GM23338 (cell line): ENCODE data around the gene CCNYL1. TPM values are rescaled to one million over a fixed set of nuclear protein-coding genes. Genes with fewer than 3 reads are reported as not detected.

Experiments used
- ATAC-seq: fragments of 200-7000 bp; cut with Tn5 transposase; 3 replicates; pipeline ENCODE4 v1.9.1; 2020
- DNase-seq: peaks from one replicate; pipeline ENCODE4 v3.0.0-alpha.2; 2015; ENCODE audit warnings: low spot score
- H2AFZ ChIP-seq: fragments of 200-600 bp; sonication (generic); 2 replicates; pipeline ENCODE4 v1.8.0; 2016; ENCODE audit warnings: antibody characterized with exemption, mild to moderate bottlenecking, moderate library complexity
- H3F3A ChIP-seq: fragments of 200-600 bp; sonication (generic); replicated peaks from 2 replicates; pipeline ENCODE4 v1.8.0; 2017; ENCODE audit warnings: antibody characterized with exemption, mixed run types, low read depth
- H3K27ac ChIP-seq: fragments of 200-600 bp; sonication (generic); 2 replicates; pipeline ENCODE4 v1.6.1; 2016; ENCODE audit warnings: low read depth
- H3K27me3 ChIP-seq: fragments of 200-600 bp; sonication (generic); 2 replicates; pipeline ENCODE4 v1.8.0; 2016; ENCODE audit warnings: mild to moderate bottlenecking, mixed run types, moderate library complexity; ENCODE audit not compliant: insufficient read depth
- H3K36me3 ChIP-seq: fragments of 200-600 bp; sonication (generic); 2 replicates; pipeline ENCODE4 v1.8.0; 2016; ENCODE audit warnings: mild to moderate bottlenecking; ENCODE audit not compliant: insufficient read depth
- H3K4me1 ChIP-seq: fragments of 200-600 bp; sonication (generic); 2 replicates; pipeline ENCODE4 v1.8.0; 2016; ENCODE audit warnings: mild to moderate bottlenecking, moderate library complexity; ENCODE audit not compliant: insufficient read depth
- H3K4me2 ChIP-seq: fragments of 200-600 bp; sonication (generic); 2 replicates; pipeline ENCODE4 v1.7.1; 2017; ENCODE audit warnings: mixed run types
- H3K4me3 ChIP-seq: fragments of 200-600 bp; sonication (generic); 2 replicates; pipeline ENCODE4 v1.6.1; 2016; ENCODE audit warnings: mixed run types
- H3K79me2 ChIP-seq: fragments of 200-600 bp; sonication (generic); replicated peaks from 2 replicates; pipeline ENCODE4 v1.8.0; 2017; ENCODE audit warnings: mild to moderate bottlenecking; ENCODE audit not compliant: insufficient read depth
- H3K9me2 ChIP-seq: fragments of 200-600 bp; sonication (generic); 2 replicates; pipeline ENCODE4 v1.8.0; 2017; ENCODE audit not compliant: insufficient read depth
- H4K20me1 ChIP-seq: fragments of 200-600 bp; sonication (generic); replicated peaks from 2 replicates; pipeline ENCODE4 v1.8.0; 2017; ENCODE audit warnings: mild to moderate bottlenecking; ENCODE audit not compliant: insufficient read depth
- H3K27ac Mint-ChIP-seq: 2 replicates; pipeline ENCODE4 v1.8.0; 2020; ENCODE audit warnings: inconsistent platforms, mild to moderate bottlenecking, moderate library complexity, mixed read lengths
- H3K27me3 Mint-ChIP-seq: 3 replicates; pipeline ENCODE4 v1.8.0; 2022; ENCODE audit warnings: low read depth, mild to moderate bottlenecking, moderate library complexity, mixed read lengths, inconsistent platforms; ENCODE audit not compliant: insufficient read depth, poor library complexity
- H3K36me3 Mint-ChIP-seq: 3 replicates; pipeline ENCODE4 v1.8.0; 2021; ENCODE audit warnings: low read depth, mild to moderate bottlenecking, inconsistent platforms, moderate library complexity, mixed read lengths
- H3K4me1 Mint-ChIP-seq: 3 replicates; pipeline ENCODE4 v1.8.0; 2020; ENCODE audit warnings: mild to moderate bottlenecking, inconsistent platforms, mixed read lengths
- H3K4me3 Mint-ChIP-seq: 3 replicates; pipeline ENCODE4 v1.8.0; 2021; ENCODE audit warnings: moderate library complexity, mild to moderate bottlenecking, inconsistent platforms, mixed read lengths
- H3K9me3 Mint-ChIP-seq: 3 replicates; pipeline ENCODE4 v1.8.0; 2020; ENCODE audit warnings: moderate library complexity, mild to moderate bottlenecking, inconsistent platforms, mixed read lengths
- EZH2 ChIP-seq: fragments of 200-600 bp; sonication (generic); IDR thresholded peaks from one replicate; pipeline ENCODE4 v1.8.0; 2017; ENCODE audit warnings: antibody characterized with exemption, mild to moderate bottlenecking, low read depth; ENCODE audit not compliant: unreplicated experiment
- EZH2phosphoT487 ChIP-seq: fragments of 200-600 bp; sonication (generic); IDR thresholded peaks from one replicate; pipeline ENCODE4 v1.8.1; 2018; ENCODE audit warnings: antibody characterized with exemption; ENCODE audit not compliant: unreplicated experiment
- NANOG ChIP-seq: IDR thresholded peaks from 2 replicates; pipeline ENCODE4 v1.6.1; 2016; ENCODE audit warnings: antibody characterized with exemption, borderline replicate concordance
- POLR2AphosphoS5 ChIP-seq: IDR thresholded peaks from 2 replicates; pipeline ENCODE4 v1.6.1; 2016; ENCODE audit warnings: antibody characterized with exemption, low read depth
- ZNF331 ChIP-seq: fragments of 250-450 bp; sonication (Bioruptor Pico); IDR thresholded peaks from 2 replicates; pipeline ENCODE4 v1.5.0; 2020; ENCODE audit warnings: low read depth, mild to moderate bottlenecking, moderate library complexity
- polyA plus RNA-seq: library from polyadenylated mRNA; unstranded; fragments of >200 nt; fragmentation: Nextera tagmentation; extraction: Ambion mirVana; gene quantifications from 2 replicates; pipeline ENCODE4 v1.2.1, GENCODE V29; 2016
- total RNA-seq: library from RNA; depleted of rRNA; stranded (reverse); fragments of >200 nt; shearing (Covaris generic); gene quantifications from 2 replicates; pipeline ENCODE4 v1.2.3, GENCODE V29; 2014
- TF ChIP-seq, protein P1 (sequence below): fragments of 250-450 bp; sonication (Bioruptor Pico); IDR thresholded peaks from 2 replicates; pipeline ENCODE4 v1.5.0; 2020; ENCODE audit warnings: mild to moderate bottlenecking, moderate library complexity
- TF ChIP-seq, protein P2 (sequence below): IDR thresholded peaks from 2 replicates; pipeline ENCODE4 v1.6.1; 2016; ENCODE audit warnings: antibody characterized with exemption
- TF ChIP-seq, protein P3 (sequence below): IDR thresholded peaks from one replicate; pipeline ENCODE4 v1.6.1; 2018; ENCODE audit warnings: antibody characterized with exemption; ENCODE audit not compliant: unreplicated experiment

The CCNYL1 gene
- total and polyA plus RNA-seq, 2 experiments from 2014 or later = 19.6 to 32.1 TPM

DNA sequence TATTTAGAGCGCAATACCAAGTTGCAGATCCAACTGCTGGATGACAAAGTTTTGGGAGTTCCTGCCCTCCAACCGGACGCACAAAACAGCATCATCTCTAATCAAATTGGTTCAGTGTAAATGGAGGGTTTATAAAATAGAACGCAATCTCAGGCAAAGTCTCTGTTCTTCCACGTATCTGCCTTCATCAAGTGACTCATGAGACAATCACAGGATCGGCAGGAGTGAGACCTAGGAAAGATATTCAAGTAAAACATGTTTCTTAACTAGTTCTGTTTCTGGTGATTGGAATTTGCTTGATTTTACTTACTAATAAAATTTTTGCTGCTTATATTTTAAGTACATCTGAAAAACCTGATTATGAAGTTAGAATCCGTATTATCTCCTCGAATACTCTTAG is 50.7 kb downstream of the CCNYL1 start:
- no peak overlapping the region for H3K4me3 ChIP-seq
- Mint-ChIP-seq H3K27ac (no peak overlapping the region), H3K9me3 (peaks cover under 1% of the 10 kb centered on the region; the same call in 2 of the 3 replicates), H3K4me3 (no peak overlapping the region), H3K36me3 (peaks cover 43% of the 10 kb centered on the region), H3K4me1 (peaks cover 62% of the 10 kb centered on the region), H3K27me3 (peaks cover 8% of the 10 kb centered on the region)
- H3K27me3 ChIP-seq = no peaks in the 10 kb centered on the region
- peaks cover 35% of the 10 kb centered on the region; the same call in 1 of the 2 replicates for H3K36me3 ChIP-seq
- H4K20me1 ChIP-seq = peaks cover 48% of the 10 kb centered on the region
- ATAC-seq (no peak), DNase-seq (no peak)
- TF ChIP-seq, protein P1, sequence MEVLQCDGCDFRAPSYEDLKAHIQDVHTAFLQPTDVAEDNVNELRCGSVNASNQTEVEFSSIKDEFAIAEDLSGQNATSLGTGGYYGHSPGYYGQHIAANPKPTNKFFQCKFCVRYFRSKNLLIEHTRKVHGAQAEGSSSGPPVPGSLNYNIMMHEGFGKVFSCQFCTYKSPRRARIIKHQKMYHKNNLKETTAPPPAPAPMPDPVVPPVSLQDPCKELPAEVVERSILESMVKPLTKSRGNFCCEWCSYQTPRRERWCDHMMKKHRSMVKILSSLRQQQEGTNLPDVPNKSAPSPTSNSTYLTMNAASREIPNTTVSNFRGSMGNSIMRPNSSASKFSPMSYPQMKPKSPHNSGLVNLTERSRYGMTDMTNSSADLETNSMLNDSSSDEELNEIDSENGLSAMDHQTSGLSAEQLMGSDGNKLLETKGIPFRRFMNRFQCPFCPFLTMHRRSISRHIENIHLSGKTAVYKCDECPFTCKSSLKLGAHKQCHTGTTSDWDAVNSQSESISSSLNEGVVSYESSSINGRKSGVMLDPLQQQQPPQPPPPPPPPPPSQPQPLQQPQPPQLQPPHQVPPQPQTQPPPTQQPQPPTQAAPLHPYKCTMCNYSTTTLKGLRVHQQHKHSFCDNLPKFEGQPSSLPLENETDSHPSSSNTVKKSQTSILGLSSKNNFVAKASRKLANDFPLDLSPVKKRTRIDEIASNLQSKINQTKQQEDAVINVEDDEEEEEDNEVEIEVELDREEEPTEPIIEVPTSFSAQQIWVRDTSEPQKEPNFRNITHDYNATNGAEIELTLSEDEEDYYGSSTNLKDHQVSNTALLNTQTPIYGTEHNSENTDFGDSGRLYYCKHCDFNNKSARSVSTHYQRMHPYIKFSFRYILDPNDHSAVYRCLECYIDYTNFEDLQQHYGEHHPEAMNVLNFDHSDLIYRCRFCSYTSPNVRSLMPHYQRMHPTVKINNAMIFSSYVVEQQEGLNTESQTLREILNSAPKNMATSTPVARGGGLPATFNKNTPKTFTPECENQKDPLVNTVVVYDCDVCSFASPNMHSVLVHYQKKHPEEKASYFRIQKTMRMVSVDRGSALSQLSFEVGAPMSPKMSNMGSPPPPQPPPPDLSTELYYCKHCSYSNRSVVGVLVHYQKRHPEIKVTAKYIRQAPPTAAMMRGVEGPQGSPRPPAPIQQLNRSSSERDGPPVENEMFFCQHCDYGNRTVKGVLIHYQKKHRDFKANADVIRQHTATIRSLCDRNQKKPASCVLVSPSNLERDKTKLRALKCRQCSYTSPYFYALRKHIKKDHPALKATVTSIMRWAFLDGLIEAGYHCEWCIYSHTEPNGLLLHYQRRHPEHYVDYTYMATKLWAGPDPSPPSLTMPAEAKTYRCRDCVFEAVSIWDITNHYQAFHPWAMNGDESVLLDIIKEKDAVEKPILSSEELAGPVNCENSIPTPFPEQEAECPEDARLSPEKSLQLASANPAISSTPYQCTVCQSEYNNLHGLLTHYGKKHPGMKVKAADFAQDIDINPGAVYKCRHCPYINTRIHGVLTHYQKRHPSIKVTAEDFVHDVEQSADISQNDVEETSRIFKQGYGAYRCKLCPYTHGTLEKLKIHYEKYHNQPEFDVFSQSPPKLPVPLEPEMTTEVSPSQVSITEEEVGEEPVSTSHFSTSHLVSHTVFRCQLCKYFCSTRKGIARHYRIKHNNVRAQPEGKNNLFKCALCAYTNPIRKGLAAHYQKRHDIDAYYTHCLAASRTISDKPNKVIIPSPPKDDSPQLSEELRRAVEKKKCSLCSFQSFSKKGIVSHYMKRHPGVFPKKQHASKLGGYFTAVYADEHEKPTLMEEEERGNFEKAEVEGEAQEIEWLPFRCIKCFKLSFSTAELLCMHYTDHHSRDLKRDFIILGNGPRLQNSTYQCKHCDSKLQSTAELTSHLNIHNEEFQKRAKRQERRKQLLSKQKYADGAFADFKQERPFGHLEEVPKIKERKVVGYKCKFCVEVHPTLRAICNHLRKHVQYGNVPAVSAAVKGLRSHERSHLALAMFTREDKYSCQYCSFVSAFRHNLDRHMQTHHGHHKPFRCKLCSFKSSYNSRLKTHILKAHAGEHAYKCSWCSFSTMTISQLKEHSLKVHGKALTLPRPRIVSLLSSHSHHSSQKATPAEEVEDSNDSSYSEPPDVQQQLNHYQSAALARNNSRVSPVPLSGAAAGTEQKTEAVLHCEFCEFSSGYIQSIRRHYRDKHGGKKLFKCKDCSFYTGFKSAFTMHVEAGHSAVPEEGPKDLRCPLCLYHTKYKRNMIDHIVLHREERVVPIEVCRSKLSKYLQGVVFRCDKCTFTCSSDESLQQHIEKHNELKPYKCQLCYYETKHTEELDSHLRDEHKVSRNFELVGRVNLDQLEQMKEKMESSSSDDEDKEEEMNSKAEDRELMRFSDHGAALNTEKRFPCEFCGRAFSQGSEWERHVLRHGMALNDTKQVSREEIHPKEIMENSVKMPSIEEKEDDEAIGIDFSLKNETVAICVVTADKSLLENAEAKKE = no peak
- no peak for TF ChIP-seq ZNF331 (CRISPR knock-in tag)
- no peak for TF ChIP-seq EZH2phosphoT487
- TF ChIP-seq POLR2AphosphoS5 = no peak
- TF ChIP-seq NANOG = no peak
- TF ChIP-seq EZH2 = no peak
- TF ChIP-seq, protein P2, sequence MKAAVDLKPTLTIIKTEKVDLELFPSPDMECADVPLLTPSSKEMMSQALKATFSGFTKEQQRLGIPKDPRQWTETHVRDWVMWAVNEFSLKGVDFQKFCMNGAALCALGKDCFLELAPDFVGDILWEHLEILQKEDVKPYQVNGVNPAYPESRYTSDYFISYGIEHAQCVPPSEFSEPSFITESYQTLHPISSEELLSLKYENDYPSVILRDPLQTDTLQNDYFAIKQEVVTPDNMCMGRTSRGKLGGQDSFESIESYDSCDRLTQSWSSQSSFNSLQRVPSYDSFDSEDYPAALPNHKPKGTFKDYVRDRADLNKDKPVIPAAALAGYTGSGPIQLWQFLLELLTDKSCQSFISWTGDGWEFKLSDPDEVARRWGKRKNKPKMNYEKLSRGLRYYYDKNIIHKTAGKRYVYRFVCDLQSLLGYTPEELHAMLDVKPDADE = no peak
- TF ChIP-seq, protein P3, sequence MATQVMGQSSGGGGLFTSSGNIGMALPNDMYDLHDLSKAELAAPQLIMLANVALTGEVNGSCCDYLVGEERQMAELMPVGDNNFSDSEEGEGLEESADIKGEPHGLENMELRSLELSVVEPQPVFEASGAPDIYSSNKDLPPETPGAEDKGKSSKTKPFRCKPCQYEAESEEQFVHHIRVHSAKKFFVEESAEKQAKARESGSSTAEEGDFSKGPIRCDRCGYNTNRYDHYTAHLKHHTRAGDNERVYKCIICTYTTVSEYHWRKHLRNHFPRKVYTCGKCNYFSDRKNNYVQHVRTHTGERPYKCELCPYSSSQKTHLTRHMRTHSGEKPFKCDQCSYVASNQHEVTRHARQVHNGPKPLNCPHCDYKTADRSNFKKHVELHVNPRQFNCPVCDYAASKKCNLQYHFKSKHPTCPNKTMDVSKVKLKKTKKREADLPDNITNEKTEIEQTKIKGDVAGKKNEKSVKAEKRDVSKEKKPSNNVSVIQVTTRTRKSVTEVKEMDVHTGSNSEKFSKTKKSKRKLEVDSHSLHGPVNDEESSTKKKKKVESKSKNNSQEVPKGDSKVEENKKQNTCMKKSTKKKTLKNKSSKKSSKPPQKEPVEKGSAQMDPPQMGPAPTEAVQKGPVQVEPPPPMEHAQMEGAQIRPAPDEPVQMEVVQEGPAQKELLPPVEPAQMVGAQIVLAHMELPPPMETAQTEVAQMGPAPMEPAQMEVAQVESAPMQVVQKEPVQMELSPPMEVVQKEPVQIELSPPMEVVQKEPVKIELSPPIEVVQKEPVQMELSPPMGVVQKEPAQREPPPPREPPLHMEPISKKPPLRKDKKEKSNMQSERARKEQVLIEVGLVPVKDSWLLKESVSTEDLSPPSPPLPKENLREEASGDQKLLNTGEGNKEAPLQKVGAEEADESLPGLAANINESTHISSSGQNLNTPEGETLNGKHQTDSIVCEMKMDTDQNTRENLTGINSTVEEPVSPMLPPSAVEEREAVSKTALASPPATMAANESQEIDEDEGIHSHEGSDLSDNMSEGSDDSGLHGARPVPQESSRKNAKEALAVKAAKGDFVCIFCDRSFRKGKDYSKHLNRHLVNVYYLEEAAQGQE = no peak
- no peaks in the 10 kb centered on the region for H3K9me2 ChIP-seq
- H3K4me2 ChIP-seq = peak overlapping the region; percentile 41
- H2AFZ ChIP-seq = no peak overlapping the region
- 0 out of 2 replicates have a peak overlapping the region, but pooled peaks have one; percentile 14 for H3K27ac ChIP-seq
- H3K79me2 ChIP-seq = peaks cover 76% of the 10 kb centered on the region
- H3K4me1 ChIP-seq = peaks cover 48% of the 10 kb centered on the region
- H3F3A ChIP-seq = peaks cover 22% of the 10 kb centered on the region
